Skeletal muscle cell (primary cell): ENCODE data around the gene STIMATE.

Experiments used
- DNase-seq: peaks from one replicate; pipeline ENCODE4 v3.0.0-alpha.2; 2010; ENCODE audit warnings: low read depth
- H3K4me3 ChIP-seq: 2 replicates; pipeline ENCODE4 v1.5.1; 2011; ENCODE audit warnings: low read depth, mild to moderate bottlenecking, control low read depth, low read length, moderate library complexity

The STIMATE gene

GRCh38 chr3:52798978-52799476, 98.3 kb downstream of the STIMATE start:
- no peak for DNase-seq
- H3K4me3 ChIP-seq: no peak overlapping the region

DNA sequence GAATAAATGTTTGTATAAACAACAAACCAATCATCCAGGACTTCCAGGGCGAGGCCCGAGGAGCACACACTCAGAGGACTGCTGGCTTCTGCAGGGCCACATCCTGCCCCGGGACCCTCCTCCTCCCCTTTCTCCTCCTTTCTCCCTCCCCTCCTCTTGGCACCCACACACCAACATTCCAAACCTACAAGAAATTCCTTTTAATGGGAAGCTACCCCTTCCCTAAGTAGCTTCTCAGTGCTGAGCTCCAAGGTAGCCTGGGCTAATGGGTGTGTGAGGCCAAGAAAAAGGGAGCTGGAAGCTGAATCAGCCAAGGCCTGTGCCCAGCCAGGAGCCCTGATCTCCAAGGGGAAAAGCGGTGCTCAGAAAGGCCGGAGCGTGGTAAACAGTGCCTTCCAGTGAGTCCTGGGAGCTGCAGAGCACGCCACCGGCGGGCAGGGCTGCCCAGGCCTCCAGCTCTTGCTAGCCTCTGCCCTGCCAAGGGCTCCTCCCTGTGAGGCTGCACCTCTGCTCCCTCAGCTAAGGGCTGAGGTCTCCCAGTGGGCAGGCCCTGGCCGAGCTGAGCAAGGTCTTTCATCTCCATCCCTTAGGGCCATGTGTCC, 98.9 kb downstream of the STIMATE start:
- no peak for DNase-seq
- no peak overlapping the region for H3K4me3 ChIP-seq

DNA sequence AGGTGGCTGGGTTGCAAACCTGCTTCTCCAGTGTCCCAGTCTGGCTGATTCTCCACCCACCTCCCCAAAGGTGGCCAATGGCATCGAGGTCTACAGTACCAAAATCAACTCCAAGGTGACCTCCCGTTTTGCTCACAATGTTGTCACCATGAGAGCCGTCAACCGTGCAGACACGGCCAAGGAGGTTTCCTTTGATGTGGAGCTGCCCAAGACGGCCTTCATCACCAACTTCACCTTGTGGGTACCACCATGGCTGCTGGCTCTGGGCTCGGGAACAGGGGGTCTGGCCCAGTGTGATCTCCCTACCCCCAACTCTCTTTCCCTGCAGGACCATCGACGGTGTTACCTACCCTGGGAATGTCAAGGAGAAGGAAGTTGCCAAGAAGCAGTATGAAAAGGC, 100.9 kb downstream of the STIMATE start:
- DNase-seq: no peak

GRCh38 chr3:52795298-52795900, 101.9 kb downstream of the STIMATE start:
- DNase-seq: no peak
- no peak overlapping the region for H3K4me3 ChIP-seq

More for the DNA sequence above, 100.9 kb downstream of the STIMATE start:
- no peak overlapping the region for H3K4me3 ChIP-seq

- DNase-seq: no peak
- no peak within 1 kb of the TSS for H3K4me3 ChIP-seq
Measured at GRCh38 chr3:52794612-52795099, 102.7 kb downstream of the STIMATE start, which contains the start of gene ITIH3. Gene ITIH3, plus strand, starts transcription at chr3:52794796. Its CDS starts 8 bp downstream, at chr3:52794804.

DNA sequence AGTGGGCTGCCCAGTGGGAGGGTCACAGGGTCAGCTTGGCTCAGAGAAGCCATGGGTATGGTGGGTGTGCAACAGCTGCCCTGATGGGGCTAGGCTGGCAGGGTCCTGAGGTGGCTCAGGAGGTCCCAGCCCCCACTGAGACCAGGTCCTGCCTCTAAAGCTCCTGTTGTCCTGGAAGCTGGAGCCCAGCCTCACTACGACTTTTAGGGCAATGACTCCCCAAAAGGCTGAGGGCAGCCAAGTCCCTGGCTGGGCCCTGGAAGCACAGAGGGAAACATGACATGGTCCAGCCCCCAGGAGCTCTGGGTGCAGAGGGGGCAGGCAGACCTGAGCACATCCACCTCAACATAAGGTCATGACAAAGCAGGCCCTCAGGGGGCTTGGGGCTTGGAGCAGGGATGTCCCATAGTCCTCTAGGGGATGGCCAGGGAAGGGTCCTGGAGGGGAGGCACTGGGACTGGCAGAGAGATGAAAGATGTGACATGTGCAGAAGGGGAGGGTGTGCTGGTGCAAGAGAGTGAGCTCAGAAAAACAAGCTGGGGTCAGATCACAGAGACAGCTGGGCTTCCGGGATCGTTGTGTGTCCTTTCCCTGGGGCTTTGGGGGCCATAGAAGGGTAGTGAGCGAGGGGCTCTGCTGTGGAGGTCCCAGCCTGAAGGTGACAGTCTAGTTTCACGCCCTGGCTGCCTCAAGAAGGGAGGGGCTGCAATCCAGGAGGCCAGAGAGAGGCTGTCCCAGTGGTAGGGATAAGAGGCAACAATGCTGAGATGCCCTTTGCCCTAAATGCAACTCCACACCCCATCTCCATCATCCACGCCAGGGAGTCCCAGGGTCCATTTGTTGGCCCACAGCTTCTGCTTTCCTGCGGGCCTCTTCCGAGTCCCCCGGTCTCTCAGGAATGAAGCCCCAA, 103.4 kb downstream of the STIMATE start:
- no peak for DNase-seq
- no peak overlapping the region for H3K4me3 ChIP-seq

DNA sequence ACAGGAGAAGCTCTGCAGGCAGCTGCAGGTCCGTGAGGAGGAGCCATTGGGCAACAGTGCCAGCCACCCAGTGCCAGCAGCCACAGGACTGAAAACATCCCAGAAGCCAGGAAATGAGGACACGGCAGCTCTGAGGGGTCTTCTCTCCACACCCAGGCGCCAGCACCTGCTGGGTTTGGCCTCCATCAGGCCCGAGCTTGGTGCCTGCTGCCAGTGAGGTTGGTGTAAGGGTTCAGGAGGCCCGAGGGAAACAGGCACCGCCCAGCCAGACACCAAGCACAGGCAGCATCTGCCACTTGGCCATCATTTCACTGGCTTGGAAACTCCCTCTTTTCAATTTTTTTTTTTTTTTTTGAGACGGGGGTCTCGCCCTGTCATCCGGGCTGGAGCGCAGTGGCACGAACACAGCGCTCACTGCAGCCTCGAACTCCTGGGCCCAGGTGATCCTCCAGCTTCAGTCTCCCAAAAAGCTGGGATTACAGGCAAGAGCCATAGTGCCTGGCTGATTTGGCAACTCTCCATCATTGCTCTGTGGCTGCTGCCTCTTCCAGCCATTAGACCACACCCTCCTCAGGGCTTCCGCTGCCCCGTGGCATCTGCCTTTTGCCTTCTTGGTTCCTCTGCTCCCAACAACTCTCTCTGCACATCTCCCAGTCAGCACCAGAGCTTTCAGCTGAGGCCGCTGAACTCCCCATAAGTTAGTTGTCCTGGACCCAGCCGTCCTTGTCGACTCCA, 104.2 kb downstream of the STIMATE start:
- no peak overlapping the region for H3K4me3 ChIP-seq
- no peak for DNase-seq

- no peak for DNase-seq
- no peak overlapping the region for H3K4me3 ChIP-seq
Measured at GRCh38 chr3:52792413-52792812, 104.9 kb downstream of the STIMATE start.

- no peak overlapping the region for H3K4me3 ChIP-seq
- DNase-seq: no peak
Measured at GRCh38 chr3:52791928-52792327, 105.4 kb downstream of the STIMATE start.

- H3K4me3 ChIP-seq: no peak overlapping the region
- DNase-seq: no peak
Measured at GRCh38 chr3:52791366-52791765, 106.0 kb downstream of the STIMATE start.

GRCh38 chr3:52790741-52791140, 106.6 kb downstream of the STIMATE start:
- DNase-seq: no peak

GRCh38 chr3:52790337-52790736, 107.0 kb downstream of the STIMATE start:
- no peak overlapping the region for H3K4me3 ChIP-seq
- DNase-seq: no peak

More at GRCh38 chr3:52790741-52791140, 106.6 kb downstream of the STIMATE start:
- H3K4me3 ChIP-seq: no peak overlapping the region

DNA sequence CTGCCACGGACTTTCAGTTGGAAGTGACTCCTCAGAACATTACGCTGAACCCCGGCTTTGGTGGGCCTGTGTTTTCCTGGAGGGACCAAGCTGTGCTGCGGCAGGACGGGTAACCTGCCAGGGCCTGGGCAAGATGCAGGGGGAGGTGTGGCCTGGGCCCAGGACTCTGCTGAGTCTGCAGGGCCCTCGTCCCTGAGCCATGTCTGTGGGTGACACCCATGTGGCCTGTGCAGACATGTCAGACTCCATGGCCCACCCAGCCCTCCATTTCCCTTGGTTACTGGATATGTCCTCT, 107.7 kb downstream of the STIMATE start:
- DNase-seq: no peak
- no peak overlapping the region for H3K4me3 ChIP-seq

DNA sequence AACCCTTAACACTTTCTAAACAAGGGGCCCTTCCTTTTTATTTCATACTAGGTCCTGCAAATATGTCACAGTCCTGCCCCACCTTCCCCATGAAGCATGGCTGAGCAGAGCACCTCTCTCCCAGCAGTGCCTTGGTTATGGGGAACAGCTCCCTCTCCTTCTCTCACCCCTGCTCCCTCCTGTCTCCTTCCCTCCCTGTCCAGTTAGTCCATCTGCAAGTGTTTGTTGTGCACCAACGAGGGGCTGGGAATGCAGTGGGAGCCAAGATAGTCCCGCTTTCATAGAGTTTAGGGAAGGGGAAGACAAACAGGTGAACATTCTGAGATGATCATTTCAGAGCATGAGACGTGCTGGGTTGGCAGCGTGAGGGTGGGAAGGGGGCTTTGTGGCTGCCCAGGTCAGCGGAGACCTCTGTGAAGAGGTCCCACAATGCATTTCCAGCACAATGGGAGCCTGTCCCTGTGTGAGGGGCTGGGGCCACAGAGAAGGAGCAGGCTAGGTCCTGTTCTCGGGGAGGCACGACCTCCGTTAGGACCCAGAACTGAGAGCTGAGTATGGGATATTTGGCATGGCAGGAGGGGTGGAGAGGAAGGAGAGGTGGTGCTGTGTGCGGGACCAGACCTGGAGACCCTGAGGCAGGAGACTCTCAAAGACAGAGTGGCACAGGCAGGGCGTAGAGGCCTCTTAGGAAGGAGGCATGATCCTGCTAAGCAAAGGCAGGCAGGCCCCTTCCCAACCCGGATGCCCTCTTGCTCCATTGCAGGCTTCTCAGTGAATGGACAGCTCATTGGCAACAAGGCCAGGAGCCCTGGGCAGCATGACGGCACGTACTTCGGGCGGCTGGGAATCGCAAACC, 108.2 kb downstream of the STIMATE start:
- DNase-seq: no peak
- no peak overlapping the region for H3K4me3 ChIP-seq

- DNase-seq: no peak
- no peak overlapping the region for H3K4me3 ChIP-seq
Measured at GRCh38 chr3:52787672-52788625, 109.4 kb downstream of the STIMATE start.

- no peak for DNase-seq
- H3K4me3 ChIP-seq: no peak overlapping the region
Measured at GRCh38 chr3:52787246-52787645, 110.1 kb downstream of the STIMATE start.
